Panc1 (cell line): ENCODE measurements around the gene LYST. TPM values are rescaled to one million over a fixed set of nuclear protein-coding genes. Genes with fewer than 3 reads are reported as not detected.

ENCODE experiments used
- ATAC-seq: fragments of 200-7000 bp; cut with Tn5 transposase; 2 replicates; pipeline ENCODE4 v1.9.1; 2020; ENCODE audit warnings: mild to moderate bottlenecking, moderate library complexity
- BruUV-seq: library from RNA; stranded (reverse); fragments of 400-500 nt; replicated peaks from 2 replicates; lab custom pipeline; 2021; lab: Mats Ljungman, UMichigan
- CTCF ChIA-PET: fragments of 300-600 bp; sonication (Branson Sonifier 250); formaldehyde crosslinking; loops from one replicate; lab custom pipeline; 2022; ENCODE audit warnings: antibody characterized with exemption; lab: Charles Lee
- POLR2A ChIA-PET: fragments of 300-600 bp; sonication (Branson Sonifier 250); formaldehyde crosslinking; loops from one replicate; lab custom pipeline; 2022; ENCODE audit warnings: antibody characterized with exemption; lab: Charles Lee
- DNase-seq: peaks from one replicate; pipeline ENCODE4 v3.0.0-alpha.2; 2010; ENCODE audit warnings: low read depth, low spot score
- H3K27ac ChIP-seq: 2 replicates; pipeline ENCODE4 v1.5.1; 2011; ENCODE audit warnings: mild to moderate bottlenecking, low read length, inconsistent platforms
- H3K27me3 ChIP-seq: fragments of 200-500 bp; sonication (Bioruptor generic); 2 replicates; pipeline ENCODE4 v1.6.0; 2014; ENCODE audit warnings: low read length, inconsistent platforms; ENCODE audit not compliant: control insufficient read depth, insufficient read depth
- H3K36me3 ChIP-seq: fragments of 200-500 bp; sonication (Bioruptor generic); 2 replicates; pipeline ENCODE4 v1.5.1; 2014; ENCODE audit warnings: inconsistent platforms, mild to moderate bottlenecking, low read length, moderate library complexity; ENCODE audit not compliant: control insufficient read depth, insufficient read depth
- H3K4me1 ChIP-seq: 2 replicates; pipeline ENCODE4 v1.5.1; 2011; ENCODE audit warnings: inconsistent platforms, mild to moderate bottlenecking, low read length, moderate library complexity; ENCODE audit not compliant: control insufficient read depth, insufficient read depth
- H3K4me3 ChIP-seq, 2 experiments: 2 replicates each; pipeline ENCODE4 v1.5.1; 2011 to 2012; ENCODE audit warnings: low read depth in 2 of 2, low read length in 2 of 2, mild to moderate bottlenecking in 2 of 2, inconsistent platforms in 1 of 2, moderate library complexity in 1 of 2
- H3K9me3 ChIP-seq: fragments of 200-500 bp; sonication (Bioruptor generic); 2 replicates; pipeline ENCODE4 v1.5.1; 2014; ENCODE audit warnings: low read depth, mild to moderate bottlenecking, inconsistent platforms, low read length, moderate library complexity; ENCODE audit not compliant: control insufficient read depth, insufficient read depth
- CTCF ChIP-seq: fragments of 450-650 bp; IDR thresholded peaks from 2 replicates; pipeline ENCODE4 v1.5.1; 2017; ENCODE audit warnings: mild to moderate bottlenecking
- POLR2AphosphoS5 ChIP-seq: IDR thresholded peaks from 2 replicates; pipeline ENCODE4 v1.6.1; 2012; ENCODE audit warnings: mild to moderate bottlenecking, low read depth, low read length, moderate library complexity
- REST ChIP-seq, 2 experiments: IDR thresholded peaks; 2 replicates each; pipeline ENCODE4 v1.6.1; 2011 to 2012; ENCODE audit warnings: low read depth in 2 of 2, control low read depth in 1 of 2, low read length in 1 of 2, mild to moderate bottlenecking in 1 of 2, moderate library complexity in 1 of 2; ENCODE audit not compliant: insufficient read depth in 1 of 2
- SIN3A ChIP-seq: IDR thresholded peaks from 2 replicates; pipeline ENCODE4 v1.6.1; 2012; ENCODE audit warnings: low read depth, mild to moderate bottlenecking, low read length, moderate library complexity, borderline replicate concordance; ENCODE audit not compliant: insufficient read depth
- TCF7L2 ChIP-seq: IDR thresholded peaks from 2 replicates; pipeline ENCODE4 v1.6.1; 2011; ENCODE audit warnings: mild to moderate bottlenecking, low read depth, low read length, inconsistent platforms
- in situ Hi-C: cut with HindIII; loops from 2 replicates; pipeline ENCODE4 v1.10.0; 2016; ENCODE audit warnings: low sequenced_read_pairs, low pct_unique_long_range_greater_than_20kb
- intact Hi-C: fragments of 100-400 bp; cut with micrococcal nuclease; formaldehyde crosslinking; loops from one replicate; pipeline ENCODE4 v1.10.0; 2022; ENCODE audit not compliant: unreplicated experiment
- total RNA-seq: library from RNA; stranded (reverse); gene quantifications from one replicate; pipeline ENCODE4 v1.2.1, GENCODE V29; 2021; ENCODE audit not compliant: unreplicated experiment

Gene LYST
- total RNA-seq, 1 experiment from 2014 or later = 75.2 TPM

- H3K9me3 ChIP-seq = no peaks in the 10 kb centered on the region
- H3K27me3 ChIP-seq = no peaks in the 10 kb centered on the region
- ChIA-PET POLR2A (no interaction called here), CTCF (no interaction called here)
- H3K4me1 ChIP-seq = no peaks in the 10 kb centered on the region; the same call in 1 of the 2 replicates
- BruUV-seq = no TSS peak
- in situ Hi-C loops (no loop called here), intact Hi-C loops (no loop called here)
- DNase-seq (no peak), ATAC-seq (no peak)
- H3K27ac ChIP-seq = no peak overlapping the region
- H3K4me3 ChIP-seq = no peak overlapping the region
- TF ChIP-seq TCF7L2 (no peak), SIN3A (no peak), REST (IDR thresholded peaks at IDR 0.05; ENCODE audit: insufficient read depth in 1 of 2, low read depth in 2 of 2, low read length in 1 of 2) (no peak), POLR2AphosphoS5 (no peak), CTCF (no peak)
- H3K36me3 ChIP-seq = peaks cover 20% of the 10 kb centered on the region
Observed at GRCh38 chr1:235808223-235808622, 58.5 kb downstream of the LYST start.

- ATAC-seq (no peak), DNase-seq (no peak)
- peaks cover 21% of the 10 kb centered on the region for H3K36me3 ChIP-seq
- TF ChIP-seq REST (IDR thresholded peaks at IDR 0.05; ENCODE audit: insufficient read depth in 1 of 2, low read depth in 2 of 2, low read length in 1 of 2) (no peak), TCF7L2 (no peak), CTCF (no peak), SIN3A (no peak)
- no peaks in the 10 kb centered on the region for H3K27me3 ChIP-seq
- no TSS peak for BruUV-seq
- in situ Hi-C loops = no loop called here
- no peaks in the 10 kb centered on the region for H3K9me3 ChIP-seq
- ChIA-PET CTCF (no interaction called here), POLR2A (no interaction called here)
- H3K27ac ChIP-seq = no peak overlapping the region
- H3K4me1 ChIP-seq = no peaks in the 10 kb centered on the region; the same call in 1 of the 2 replicates
- intact Hi-C loops = no loop called here
- no peak overlapping the region for H3K4me3 ChIP-seq
Observed at GRCh38 chr1:235806123-235806522, 60.6 kb downstream of the LYST start.
